Raji (cell line): ENCODE measurements around the gene DIPK1B.

Experiments
- POLR2A ChIP-seq: IDR thresholded peaks from 2 replicates; pipeline ENCODE4 v1.6.1; 2011; ENCODE audit warnings: low read depth, low read length, control low read depth; ENCODE audit not compliant: insufficient read depth

Gene DIPK1B

DNA sequence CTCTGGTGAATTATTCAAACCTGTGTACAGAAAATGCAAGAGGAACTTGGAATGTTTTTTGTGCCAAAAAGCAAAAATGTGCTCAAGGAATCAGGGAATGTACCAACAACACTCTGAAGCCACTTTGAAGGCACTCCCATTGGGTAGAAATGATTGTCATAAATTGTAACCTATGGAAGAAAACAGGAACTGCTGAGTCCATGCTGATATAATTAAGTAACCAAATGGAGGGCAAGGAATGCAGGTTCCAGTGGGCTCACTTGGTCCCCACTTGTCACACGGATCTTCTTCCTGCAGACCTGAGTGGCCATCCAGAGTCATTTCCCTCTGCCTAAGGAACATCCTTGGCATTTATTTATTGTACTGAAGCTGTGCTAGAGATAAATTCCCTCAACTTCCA lies 38.9 kb downstream of the DIPK1B start:
- no peak for TF ChIP-seq POLR2A

DNA sequence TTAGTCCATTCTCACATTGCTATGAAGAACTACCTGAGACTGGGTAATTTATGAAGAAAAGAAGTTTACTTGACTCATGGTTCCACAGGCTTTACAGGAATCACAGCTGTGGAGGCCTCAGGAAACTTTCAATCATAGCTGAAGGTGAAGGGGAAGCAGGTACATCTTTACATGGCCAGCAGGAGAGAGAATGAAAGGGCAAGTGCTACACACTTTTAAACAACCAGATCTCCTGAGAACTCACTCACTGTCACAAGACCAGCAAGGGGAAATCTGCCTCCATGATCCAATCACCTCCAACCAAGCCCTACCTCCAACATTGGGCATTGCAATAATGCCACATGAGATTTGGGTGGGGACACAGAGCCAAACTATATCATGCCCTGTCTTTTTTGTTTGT lies 39.4 kb downstream of the DIPK1B start:
- TF ChIP-seq POLR2A: no peak

DNA sequence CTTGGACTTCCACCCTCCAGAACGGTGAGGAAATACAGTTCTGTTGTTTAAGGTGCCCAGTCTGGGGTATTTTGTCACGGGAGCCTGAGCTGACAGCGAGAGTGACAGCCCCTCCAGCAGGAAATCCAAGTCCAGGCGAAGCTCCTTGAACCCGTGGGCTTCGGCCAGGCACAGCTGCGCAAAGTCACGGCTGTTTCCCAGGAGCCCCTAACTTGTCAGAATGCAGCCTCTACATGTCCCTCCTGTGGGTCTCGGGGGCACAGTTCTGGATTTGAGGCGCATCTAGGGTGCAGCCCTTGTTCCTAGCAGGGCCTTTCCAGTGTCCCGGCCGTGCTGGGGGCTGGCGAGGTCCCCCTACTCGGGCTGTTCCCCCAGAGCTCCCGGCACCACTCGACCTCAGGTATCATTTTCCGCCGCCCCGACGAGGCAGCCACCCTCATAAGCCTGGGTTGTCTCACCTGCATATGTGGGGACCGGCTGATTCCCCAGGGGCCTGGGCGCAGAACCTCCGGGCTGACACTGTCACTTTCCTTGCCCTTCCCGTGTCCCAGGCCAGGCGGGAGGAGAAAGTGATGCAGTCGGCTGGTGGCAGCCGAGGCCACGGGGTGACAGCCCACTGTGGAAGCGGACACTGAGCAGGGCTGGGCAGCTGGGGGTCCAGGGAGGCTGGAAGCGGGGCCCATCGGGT lies 41.1 kb downstream of the DIPK1B start:
- no peak for TF ChIP-seq POLR2A

DNA sequence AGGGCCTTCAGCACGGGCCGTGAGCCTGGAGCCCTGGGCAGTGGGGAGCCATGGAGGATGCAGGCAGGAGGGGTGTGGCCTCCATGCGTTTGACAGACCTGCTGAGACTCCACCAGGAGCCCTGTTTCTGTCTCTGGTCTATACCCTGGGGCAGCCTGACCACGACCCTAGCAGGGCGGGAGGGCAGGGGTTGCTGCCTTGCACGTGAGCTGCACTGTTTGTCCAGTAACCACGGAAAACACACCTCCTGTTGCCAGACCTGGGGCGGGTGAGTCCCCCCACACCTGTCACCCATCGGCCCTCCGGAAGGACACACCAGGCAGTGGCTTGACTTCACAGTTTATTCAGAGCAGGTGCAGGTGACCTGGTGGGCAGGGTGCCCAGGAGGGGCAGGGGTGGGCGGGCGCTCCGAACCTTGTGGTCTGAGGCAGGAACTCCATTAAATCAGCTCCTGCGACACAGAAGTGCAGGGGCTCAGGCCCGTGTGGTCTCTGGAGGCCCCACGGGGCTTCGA lies 41.7 kb downstream of the DIPK1B start:
- TF ChIP-seq POLR2A: no peak

DNA sequence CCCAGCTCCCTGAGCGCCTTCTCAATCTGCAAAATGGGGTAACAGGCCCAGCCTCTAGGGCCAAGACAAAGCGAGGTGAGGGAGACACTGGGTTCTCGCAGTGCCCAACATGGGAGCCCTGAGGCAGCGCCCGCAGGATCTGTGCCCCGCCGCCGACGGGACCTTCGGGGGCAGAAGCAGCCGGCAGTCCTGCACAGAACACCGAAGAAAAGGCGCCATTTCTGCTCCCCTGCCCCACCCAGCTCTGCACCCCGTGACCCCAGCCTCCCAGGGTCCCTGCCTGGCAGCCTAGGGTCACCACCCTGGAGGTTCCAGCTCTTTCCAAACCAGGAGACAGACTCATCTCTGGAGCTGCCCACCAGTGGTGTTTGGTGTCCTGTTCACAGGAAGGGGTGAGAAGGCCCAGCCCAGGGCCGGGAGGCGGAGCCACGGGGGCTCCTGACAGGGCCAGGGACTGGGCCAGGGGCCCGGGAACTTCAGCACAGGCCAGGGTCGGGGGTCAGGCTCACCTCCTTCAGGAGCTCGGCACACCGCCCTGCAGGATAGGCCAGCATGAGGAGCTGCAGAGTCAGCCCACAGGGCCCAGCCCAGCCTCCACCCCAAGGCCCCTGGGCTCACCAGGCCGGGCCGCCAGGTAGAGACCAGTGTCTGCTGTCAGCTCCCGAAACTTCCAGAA lies 42.4 kb downstream of the DIPK1B start:
- no peak for TF ChIP-seq POLR2A

DNA sequence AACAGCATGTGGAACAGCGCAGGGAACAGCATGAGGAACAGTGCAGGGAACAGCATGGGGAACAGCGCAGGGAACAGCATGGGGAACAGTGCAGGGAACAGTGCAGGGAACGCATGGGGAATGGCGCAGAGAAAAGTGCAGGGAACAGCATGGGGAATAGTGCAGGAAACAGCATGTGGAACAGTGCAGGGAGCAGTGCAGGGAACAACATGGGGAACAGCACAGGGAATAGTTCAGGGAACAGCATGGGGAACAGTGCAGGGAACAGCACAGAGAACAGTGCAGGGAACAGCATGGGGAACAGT lies 43.7 kb downstream of the DIPK1B start:
- no peak for TF ChIP-seq POLR2A

DNA sequence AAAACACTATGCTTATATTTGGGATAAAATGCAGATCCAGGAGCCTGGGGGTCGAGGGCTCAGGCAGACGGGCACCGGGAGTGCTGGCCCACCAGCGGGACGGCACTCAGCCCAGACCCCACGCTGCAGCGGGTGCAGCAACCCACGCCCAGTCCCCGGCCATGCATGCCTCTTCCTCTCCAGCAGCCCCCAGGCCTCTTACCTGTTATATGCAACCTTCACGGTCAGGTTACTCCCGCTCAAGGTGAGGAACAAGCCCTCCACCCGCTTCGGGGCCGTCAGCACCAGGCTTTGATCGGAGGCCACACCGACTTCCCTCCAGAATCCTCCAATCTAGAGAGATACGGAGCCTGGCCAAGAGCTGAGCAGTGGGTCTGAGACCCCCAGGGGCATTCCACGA lies 44.5 kb downstream of the DIPK1B start:
- TF ChIP-seq POLR2A: no peak

DNA sequence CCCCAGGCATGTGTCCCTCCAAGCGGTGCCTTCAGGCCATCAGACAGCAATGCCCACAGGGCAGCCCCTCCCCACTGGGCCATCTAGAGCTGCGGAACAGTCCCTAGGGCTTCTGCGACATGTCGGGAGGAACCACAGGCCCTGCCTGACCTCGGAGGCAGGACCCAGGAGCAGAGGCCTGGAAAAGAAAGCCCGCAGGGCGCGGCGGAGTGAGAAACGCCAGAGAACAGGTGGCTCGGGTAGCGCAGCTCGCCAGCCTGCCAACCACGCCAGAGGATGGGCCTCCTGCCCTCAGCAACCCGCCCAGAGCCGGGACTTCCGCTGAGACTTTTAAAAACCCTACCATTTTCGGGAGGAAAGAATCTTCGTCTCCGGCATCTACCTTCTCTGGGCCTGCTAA lies 45.0 kb downstream of the DIPK1B start:
- TF ChIP-seq POLR2A: no peak

DNA sequence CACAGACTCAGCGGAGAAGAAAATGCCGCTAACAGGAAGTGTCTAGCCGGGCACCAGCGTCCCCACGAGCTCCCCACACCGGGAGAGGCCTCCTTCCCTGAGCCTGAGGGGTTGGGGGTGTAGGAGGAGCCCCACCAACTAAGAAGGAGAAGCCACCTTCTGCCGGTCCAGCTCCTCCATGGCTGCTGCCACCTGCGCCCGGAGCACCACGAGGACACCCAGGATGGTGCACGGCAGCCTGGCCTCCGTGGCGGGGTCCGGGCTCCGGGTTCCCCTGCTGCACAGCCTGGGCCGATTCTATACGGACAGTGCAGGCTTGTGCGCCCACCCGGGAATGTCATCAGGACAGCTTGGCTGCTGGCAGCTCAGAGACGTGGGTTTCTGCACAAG lies 45.4 kb downstream of the DIPK1B start:
- no peak for TF ChIP-seq POLR2A

DNA sequence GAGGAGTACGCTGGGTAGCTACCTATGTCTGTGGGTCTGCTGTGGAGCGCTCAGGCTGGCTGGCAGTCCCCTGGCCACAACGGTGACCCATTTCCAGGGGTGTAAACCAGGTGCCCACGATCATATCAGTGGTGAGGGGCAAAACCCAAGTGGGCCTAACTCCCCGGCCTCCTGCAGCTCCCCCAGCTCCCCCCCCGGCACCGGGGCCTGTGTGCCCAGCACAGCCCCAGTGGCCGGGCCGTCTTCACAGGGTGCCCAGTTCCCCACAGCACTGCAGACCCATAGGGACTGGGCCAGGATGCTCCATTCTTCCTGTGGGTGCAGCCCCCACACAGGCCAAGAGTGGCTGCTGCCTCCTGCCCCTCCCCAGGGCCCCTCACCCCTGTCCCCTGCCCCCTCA lies 46.6 kb downstream of the DIPK1B start:
- no peak for TF ChIP-seq POLR2A

DNA sequence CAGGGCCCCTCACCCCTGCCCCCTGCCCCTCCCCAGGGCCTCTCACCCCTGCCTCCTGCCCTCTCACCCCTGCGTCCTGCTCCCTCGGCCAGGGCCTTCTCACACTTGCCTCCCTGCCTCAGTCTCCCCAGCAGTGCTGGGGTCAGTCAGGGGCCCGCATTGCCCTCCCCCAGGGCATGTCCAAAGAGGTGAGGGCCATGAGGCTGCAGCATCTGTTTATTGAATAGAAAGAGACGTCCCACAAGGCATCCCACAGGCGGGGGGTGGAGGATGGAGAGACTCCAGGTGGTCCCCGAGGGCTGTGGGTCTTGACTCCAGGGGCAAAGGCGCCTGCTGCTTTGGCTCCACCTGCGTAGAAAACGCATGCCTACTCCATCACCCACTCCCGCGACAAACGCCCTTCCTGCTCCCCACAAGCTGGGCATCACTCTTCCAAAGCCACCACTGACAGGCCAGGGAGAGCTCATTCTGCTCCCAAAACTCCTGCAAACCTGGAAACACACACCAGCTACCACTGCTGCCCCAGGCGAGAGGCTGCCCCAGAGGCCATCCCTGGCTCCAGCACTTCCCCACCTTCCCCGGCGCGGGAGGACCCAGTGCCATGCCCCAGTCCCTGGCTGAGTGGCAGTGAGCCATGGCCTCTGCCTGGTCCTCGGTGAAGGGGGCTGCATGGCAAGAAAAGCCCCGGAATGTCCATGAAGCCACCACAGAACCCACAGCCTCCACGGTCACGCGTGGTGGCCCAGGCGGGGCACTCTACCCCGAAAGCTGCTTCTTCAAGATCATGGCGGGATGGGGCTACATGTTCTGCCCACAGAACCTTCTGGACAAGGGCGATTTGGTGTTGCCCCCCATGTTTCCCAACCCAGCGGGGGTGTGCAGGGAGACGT lies 47.3 kb downstream of the DIPK1B start:
- TF ChIP-seq POLR2A: no peak

DNA sequence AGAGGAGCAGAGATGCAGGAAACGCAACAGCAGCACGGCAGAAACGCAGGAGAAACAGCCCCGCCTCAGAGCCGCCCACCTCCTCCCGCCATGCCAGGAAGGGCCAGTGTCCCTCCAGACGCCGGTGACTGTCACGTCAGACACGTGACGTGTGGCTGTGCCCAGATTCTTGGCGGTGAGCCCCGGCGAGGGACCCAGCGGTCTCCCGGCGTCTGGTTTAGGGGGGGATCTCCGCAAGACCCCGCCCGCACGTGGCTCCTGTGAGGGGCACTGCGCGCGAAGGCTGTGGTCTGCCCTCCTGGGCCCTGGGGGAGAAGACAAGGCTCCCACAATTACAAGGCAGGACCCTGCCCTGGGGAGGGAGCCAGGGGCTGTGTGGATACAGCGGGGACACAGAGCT lies 48.1 kb downstream of the DIPK1B start:
- no peak for TF ChIP-seq POLR2A

DNA sequence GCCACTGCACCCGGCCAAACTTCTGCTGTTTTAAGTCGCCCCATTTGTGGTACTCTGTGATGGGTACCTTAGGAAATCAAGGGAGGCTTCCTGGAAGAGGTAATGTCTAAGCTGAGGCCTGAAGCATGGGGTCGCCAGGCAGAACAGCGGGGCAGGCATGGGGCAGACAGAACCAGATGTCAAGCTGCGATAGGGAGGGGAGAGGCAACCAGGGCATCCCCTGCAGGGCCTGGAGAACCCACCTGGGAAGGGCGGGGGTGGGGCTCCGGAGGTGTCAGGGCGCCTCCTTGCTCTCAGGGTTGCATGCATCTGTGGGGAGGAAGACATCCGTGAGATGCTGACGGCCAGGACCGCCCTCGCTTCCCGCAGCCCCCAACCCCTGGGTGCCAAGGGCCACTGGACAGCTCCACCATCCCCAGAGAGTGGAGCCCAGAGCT lies 49.2 kb downstream of the DIPK1B start:
- no peak for TF ChIP-seq POLR2A

DNA sequence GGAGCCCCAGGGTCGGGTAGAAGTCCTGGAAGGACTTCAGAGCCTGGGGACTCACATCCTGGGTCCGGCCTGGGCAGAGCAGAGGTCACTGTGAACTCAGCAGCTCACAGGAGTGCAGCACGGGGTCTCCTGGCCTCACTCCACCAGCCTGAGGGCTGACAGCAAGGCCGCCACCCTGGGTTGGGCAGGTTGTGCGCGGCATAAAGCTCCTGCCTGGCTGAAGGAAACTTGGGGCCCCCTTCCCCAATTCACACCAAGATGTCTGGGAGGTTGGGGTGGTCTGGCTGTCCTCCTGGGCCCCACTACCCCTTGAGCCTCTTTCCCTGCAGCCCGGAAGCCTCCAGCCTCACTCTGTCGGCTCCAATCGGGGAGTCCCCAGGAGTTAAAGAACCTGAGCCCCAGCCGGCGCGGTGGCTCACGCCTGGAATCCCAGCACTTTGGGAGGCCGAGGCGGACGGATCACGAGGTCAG lies 49.9 kb downstream of the DIPK1B start:
- TF ChIP-seq POLR2A: no peak

DNA sequence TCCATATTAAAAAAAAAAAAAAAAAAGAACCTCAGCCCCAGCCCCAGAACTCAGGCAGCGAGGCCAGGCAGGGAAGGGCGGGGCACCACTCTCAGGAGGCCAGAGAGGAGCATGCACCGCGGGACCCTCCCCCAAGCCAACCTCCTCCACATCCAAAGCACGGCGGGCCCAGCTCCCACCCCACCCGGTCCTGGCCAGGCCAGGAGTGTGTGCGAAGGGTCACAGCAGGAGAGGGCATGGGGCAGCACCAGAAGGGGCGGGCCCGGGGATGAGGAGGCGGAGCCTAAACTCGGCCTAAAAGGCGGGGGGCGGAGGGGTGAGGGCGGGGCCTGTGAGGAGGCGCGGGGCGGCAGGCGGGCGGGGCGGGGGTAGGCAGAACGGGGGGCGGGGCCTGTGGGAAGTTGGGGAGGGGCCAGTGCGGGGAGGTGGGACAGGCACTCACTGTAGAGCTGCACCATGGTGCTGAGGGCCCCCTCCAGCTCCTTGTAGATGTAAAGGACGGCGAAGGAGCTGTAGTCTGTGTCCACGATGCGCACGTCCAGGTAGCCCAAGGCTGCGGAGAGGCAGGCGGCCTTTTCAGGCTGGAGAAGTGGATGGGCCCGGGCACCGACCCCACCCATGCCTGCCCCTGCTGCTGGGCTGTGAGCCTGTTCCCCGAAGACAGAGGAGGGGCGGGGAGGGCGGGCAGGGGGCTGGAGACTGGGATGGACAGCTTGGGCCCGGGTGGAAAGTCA lies 50.7 kb downstream of the DIPK1B start:
- TF ChIP-seq POLR2A: no peak
